ENCODE measurements around the gene PEX7.

DNA sequence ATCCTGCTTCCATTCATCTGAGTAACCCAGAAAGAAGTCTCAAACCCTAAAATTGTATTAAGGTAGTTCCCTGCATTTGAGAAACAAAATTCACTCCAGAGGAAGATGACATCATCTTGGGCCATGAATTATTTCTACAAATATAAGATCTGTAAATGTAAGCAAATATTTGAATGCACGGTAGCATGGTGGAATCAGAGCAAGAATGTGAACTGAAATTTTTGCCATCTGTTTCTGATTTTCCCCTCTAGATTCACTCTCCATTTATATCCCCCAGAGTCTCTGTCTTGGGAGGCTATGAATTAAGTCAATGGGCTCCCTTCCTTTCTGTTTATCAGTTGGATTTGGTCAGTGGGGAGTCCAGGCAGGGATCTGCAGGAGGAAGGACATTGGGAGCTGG lies 24.3 kb upstream of the PEX7 start:
- TF ChIP-seq E2F6 (IDR thresholded peaks at IDR 0.05) (no peak), MAFK (IDR thresholded peaks at IDR 0.05; ENCODE audit: low read depth, low read length) (no peak), CBX5 (IDR thresholded peaks at IDR 0.05; ENCODE audit: low read depth, low read length) (no peak), FOSL1 (IDR thresholded peaks at IDR 0.05; ENCODE audit: insufficient read depth, low read depth, low read length) (no peak), SIN3A (conservative IDR thresholded peaks at IDR 0.05 in 1 of 2, IDR thresholded peaks at IDR 0.05 in 1 of 2; ENCODE audit: low read depth in 1 of 2, low read length in 2 of 2) (no peak), POLR2A (IDR thresholded peaks at IDR 0.05; ENCODE audit: control extremely low read depth in 1 of 2, low read depth in 2 of 2, low read length in 2 of 2) (no peak), POLR2AphosphoS5 (IDR thresholded peaks at IDR 0.05; ENCODE audit: low read depth, low read length) (no peak)
- TF ChIP-seq, protein P1, sequence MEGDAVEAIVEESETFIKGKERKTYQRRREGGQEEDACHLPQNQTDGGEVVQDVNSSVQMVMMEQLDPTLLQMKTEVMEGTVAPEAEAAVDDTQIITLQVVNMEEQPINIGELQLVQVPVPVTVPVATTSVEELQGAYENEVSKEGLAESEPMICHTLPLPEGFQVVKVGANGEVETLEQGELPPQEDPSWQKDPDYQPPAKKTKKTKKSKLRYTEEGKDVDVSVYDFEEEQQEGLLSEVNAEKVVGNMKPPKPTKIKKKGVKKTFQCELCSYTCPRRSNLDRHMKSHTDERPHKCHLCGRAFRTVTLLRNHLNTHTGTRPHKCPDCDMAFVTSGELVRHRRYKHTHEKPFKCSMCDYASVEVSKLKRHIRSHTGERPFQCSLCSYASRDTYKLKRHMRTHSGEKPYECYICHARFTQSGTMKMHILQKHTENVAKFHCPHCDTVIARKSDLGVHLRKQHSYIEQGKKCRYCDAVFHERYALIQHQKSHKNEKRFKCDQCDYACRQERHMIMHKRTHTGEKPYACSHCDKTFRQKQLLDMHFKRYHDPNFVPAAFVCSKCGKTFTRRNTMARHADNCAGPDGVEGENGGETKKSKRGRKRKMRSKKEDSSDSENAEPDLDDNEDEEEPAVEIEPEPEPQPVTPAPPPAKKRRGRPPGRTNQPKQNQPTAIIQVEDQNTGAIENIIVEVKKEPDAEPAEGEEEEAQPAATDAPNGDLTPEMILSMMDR (IDR thresholded peaks at IDR 0.05; ENCODE audit: control extremely low read depth in 1 of 3, insufficient read depth in 1 of 3, low read depth in 1 of 3, low read length in 3 of 3), result no peak

All from H1 (cell line).